Lung microvascular endothelial cell (primary cell): ENCODE data around the gene ZNF423. TPM values are rescaled to one million over a fixed set of nuclear protein-coding genes. Genes with fewer than 3 reads are reported as not detected.

ENCODE experiments used
- DNase-seq, 2 donors: peaks; one replicate each; pipeline versions ENCODE4 v3.0.0 to v3.0.0-alpha.2; 2010; ENCODE audit warnings: low read depth in 2 of 2
- total RNA-seq: library from RNA; depleted of rRNA; stranded (reverse); fragments of >200 nt; gene quantifications from 2 replicates; pipeline ENCODE4 v1.2.1, GENCODE V29; 2014

The ZNF423 gene
- total RNA-seq, 1 donor from 2014 or later = 6.5 TPM

DNA sequence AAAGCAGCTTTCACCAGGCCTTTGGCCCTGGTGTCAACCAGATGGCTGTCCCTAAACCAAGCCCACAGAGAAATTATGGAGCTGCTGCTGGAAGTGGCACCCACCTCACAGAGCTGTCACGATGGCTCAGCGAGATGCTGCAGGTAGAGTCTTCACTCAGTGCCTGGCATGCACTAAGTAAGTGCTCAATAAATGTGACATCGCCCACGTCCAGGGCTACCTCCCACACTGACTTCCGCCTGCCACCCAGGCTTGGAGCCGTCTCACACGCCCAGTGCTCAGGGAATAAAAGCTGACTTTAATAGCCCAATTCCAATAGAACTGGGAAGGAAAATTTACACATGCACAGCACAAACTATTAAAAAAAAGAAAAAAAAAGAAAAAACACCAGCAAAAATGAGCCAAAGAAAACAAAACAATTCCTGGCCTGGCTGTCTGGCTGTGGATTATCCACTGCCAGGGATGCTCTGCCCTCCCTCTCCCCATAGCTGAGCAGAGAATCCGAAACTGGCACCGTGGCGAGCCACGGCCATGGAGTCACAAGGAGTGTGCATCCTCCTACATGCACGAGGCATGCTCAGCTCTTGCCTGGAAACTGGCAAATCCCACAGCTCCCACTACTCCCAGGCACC, 68.9 kb downstream of the ZNF423 start:
- peak in 1 of 2 donors; percentile 68 for DNase-seq

DNA sequence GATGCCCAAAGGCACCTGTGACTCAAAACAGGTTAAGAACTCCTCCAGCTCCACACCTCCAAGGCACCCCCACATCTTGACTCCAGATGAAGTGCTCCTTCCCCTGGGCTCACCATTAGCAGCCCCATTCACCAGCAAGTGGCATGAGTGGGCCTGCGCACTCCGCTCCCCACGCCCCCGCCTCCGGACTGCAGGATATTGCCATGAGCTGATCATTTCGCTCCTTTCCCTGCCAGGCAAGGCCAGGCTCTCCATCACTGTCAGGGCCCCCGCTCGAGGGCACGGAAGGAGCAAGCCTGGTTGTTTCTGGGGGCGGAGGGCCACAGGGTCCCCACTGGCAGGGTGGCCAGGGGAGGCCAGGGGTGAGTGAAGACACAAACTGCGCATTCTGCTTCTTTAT, 69.9 kb downstream of the ZNF423 start:
- no peak for DNase-seq

DNA sequence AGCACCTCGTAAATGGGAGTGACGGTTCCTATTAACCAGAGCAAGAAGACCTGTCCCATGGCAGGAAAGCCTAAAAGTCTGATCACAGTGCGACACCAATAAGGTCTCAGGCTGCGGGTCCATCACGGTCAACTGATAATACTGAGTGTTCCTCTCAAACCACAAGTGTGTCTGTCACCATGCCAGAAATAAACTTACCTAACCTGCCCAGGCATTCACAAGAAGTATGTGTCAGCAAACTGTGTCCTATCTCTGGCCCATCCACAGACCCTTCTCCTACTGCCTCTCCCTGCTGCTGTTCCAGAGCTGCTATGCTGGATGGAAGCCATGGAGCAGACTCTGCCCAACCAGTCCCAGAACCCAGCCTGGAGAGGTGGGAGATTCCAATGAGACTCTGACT, 73.5 kb downstream of the ZNF423 start:
- DNase-seq = no peak

DNA sequence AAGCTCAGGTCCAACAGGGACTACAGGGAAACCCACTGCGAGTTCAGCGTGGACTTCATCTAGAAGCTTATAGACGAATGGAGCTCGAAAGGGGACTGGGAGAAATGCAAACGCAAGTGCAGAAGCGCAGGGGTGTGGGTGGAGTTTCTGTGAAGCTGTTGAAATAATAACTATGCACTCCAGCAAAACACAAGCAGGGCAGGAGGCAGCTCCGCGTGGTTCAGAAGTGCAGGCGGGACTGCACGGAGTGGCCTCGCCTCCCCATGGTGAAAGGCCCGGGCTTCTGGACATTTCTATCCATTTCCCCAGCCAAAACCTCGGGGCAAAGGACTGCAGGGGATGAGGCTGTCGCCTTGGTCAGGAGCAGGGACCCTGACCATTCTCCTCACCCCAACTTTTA, 74.5 kb downstream of the ZNF423 start:
- DNase-seq = no peak

DNA sequence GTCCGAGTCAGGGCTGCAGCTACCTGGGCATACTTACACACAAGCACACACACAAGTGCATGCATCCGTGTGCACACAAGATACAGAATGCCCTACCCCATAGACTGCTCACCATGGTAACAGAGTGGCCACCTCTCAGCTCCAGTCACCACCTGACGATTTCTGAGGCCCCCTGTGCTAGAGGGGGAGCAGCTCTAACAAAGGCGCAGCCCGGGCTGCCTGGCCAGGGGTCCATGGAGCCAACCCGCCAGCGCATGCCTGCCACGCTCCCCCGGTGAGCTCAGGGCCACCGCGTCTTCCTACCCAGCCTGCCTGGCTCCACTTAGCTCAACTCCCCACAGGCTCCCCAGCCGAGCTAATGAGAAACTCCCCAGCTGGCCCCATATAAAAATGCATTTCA, 75.5 kb downstream of the ZNF423 start:
- DNase-seq = no peak

DNA sequence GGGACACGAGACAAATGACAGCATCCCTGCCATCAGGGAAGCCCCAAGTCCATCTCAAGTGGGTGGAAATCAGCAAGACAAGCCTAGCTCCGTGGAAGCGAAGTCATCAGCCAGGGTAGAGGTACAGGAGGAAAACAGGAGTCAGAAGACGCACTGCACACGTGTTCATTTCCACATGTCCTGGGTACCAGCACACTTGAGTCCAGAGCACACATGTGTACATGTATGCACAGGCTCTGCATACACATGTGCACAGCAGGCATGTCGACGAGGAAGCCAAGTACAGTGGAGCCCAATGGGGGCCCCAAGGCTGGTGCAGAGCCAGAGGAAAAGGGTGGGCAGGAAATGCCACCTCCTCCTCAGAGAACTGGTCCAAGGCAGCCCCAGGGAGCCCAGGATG, 75.9 kb downstream of the ZNF423 start:
- DNase-seq = no peak

DNA sequence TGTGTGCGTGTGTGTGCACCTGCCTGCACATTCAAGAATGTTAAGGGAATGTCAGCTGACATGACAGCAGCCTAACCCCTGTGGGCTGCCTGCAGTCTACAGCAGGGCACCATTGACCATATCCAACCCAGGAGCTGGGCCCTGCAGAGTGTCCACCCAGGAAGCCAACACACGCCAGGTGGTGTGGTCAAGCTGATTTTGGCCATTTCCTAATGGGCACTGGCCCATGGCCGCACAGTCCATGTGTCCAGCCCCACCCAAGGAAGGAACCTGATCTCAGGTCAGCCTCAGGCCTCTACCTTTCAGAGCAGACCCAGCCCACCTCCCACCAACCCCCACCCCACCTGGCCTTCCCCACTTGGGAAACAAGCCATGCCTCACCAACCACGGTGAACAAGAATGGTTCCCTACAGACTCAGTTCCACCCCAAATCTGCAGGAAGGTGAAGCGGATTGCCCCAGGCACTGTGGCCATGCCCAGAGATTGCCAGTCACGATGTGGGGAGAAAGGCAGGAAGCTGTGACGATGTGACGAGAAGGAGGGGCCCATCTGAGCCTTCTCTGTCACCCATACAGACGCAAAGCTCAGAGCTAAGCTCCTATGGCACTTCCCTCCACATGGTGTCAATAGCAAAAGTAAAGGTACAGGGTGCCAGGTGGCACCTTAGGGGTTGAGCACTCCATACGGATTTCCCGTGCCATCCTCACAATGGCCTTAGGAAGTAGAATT, 77.5 kb downstream of the ZNF423 start:
- DNase-seq = no peak

DNA sequence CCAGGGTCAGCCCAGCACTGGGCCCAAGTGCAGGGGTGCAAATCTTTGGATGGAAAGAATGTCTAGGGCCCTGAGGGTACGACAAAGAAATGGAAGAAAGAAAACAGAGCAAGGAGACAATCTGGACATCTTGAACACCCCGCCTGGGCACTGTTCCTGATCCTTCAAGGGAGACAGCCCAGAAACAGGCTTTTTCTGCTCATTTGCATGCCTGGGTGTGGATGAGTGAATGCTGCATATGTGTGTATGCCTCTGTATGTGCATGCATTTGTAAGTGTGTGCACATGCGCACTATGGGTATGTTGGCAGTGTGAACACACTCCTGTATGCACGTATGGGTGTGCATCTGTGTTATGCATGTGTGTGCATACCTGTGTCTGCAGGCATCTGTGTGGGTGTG, 79.2 kb downstream of the ZNF423 start:
- DNase-seq = no peak

DNA sequence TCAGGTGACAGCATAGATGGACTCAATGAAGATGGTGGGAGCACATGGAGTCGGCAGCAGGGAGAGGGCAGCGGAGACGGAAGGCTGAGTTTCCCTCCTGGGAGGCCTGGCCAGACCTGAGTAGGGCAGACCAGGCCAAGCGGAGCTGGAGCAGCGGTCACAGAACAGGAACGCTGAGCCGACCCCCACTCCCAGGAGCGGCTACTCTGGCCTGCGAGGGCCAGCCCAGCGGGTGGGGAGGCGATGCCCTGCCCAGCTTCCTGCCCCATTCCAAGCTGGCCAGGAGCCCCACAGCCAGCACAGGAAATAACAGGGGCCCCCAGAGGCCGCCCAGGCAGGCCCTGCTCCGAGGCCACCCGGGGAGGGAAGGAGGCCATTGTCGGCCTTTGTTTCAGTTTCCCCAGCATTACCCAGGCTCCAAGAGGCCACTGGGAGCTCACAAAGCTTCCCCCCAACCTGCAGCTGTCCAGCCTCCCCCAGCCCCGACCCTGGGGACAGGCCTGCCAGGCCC, 79.8 kb downstream of the ZNF423 start:
- DNase-seq = peak; percentile 9 to 78

DNA sequence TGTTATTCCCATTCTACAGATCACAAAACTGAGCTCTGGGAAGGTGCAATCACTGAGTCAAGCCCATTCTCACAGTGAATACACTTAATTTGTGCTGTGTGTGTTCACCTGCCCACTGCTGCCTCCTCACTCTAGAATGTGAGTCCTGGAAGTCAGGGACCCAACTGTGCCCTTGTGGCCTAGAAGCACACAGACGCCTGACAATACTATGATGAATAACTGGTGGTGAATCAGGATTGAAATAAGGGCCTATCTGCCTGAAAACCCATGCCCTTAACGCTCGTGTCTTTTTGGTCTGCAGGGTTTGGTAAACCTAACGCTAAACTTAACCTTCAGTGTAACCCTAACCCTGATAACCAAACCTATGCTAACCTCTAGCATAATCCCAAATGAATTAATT, 80.3 kb downstream of the ZNF423 start:
- no peak for DNase-seq

DNA sequence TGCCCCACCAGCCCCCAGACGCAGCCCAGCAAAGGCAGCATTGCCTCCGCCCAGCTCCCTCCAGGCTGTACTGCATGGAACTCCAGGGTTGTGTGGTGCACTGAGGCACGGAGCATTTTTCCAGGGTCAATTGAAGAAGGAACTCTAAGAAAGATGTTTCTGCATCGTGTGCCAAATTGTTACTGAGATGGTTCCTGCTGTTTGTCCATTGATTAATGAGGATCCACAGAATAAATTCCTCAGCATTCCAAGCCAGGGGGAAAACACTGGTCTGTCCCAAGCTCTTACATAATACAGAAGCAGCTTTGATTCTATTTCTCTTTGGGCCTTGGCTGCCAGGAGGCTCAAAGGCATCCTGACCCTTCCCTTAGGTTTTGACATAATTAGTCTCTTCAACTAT, 80.9 kb downstream of the ZNF423 start:
- no peak for DNase-seq

DNA sequence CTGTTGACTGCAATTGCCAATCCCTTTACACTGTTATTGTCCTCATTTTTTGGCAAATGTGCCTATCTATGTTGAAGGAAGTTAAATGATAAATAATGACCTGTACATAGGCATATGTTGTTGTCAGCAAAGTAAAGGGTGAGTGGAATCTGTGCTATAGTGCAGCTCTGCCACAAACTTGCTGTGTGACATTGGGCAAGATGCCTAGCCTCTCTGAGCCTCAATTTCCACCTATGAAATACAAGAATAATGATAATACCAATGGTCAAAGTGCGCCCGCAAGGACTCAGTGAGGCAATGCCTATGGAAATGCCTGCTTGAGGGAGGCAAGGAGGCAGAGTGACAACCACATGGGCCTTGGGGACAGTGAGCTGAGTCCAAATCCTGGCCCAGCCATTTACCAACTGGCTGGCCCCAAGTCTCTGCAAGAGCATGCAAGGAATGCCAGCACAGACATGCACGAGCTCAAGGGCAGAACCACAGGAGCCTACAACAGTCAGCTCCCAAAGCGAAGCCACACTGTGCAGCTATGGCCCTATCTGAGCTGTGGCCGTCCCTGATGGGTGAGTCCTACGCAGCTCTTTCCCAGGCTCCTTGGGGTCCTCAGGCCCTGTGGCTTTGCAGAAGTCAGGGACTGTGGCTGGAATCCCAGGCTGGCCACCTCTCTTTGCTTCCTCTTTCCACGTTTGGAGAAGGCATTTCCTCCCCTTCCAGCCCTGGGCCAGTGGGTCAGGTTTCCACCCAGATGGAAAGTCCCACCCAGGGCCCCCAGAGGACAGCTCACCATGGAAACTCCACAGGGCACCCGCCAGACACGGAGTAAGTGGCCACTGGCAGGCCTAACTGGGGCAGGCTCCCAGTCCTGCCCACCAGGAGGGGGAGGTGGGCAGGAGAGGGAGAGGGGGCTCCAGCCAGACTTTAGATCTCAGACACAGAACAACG, 82.1 kb downstream of the ZNF423 start:
- DNase-seq = peak in 1 of 2 donors; percentile 86

DNA sequence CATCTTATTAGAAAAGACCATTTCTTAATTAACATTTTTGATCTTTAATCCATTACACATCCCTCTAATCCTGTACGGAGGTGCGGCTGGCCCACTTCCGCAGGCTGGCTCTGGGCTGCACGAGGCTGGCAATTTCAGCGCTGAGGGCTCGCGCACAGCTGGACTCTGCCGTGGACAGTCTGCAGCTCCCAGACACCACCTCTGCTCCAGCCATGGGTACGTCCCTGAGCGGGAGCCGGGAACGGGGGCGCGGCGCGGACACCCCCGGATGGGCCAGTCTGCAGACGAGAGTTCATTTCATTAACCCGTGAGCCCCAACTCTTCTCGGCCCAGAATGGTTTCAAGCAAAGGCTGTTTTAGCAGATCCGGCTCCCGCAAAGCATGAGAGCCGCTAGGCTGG, 87.9 kb downstream of the ZNF423 start:
- DNase-seq = no peak

DNA sequence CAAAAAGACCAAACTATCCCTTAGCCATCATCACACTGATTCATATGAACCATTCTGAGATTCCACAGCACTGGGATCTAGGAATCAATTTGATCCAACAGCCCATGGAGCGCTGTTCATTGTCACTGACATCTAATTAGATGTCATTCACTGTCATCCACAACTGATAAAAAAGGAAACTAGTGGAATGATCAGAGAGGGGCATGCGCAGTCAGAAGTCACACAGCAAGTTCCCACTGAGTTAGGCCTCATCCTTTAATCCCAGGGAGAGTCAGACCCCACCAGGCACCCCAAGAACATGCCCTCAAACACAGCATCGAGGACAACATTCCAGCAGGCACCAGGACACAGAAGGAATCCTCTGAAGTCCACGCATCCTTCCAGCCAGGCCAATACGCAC, 88.5 kb downstream of the ZNF423 start:
- no peak for DNase-seq

DNA sequence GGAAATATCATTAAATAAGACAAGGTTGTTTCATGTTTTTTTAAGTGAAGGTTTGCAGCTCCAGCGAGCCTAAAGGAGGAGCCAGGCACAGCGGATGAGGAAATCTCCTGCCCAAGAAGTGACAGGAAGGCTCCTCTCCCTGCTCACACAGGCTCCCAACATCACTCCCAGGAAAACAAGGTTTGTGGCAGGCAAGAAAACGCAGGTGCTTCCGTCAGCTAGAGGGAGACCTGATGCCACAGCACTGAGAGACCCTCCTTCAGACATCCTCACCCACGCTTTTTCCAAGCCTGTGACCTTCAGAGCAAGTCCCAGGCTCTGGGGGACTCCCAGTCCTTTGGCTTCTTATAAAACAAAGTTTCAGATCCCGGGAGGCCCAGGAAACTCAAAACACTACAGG, 89.7 kb downstream of the ZNF423 start:
- no peak for DNase-seq

DNA sequence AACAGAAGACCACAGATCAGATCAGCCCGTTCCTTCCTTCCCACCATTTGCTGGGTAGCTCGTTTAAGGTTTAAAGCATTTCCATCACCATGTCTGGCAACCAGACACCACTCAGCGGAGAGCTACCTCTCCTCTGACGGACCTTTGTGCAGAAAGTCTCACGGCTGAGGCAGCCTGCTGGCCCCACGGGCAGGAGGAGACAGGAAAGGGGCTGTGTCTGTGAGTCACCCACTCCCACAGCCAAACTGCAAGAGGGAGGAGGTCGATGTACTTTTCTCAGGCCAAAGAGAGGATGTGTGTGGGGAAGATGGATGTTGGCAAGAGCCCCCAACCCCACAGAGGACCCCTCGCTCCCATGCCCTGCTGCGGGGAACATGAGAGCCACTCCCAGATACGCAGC, 92.1 kb downstream of the ZNF423 start:
- DNase-seq = peak; percentile 17 to 27

DNA sequence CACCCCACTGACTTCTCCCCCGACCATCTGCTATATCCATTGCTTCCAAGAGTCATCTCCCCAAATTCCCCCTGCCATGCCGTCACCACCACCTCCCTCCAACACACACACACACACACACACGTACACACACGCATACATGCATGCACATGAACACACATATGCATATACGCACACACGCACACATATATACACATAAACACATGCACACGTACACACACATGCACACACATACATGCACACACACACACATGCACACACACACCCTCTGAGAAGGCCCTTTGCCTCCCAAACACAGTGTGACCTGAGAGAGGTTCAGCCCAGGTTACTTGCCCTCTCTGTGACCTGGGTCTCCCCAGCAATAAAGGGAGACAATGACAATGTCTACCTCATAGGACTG, 95.1 kb downstream of the ZNF423 start:
- no peak for DNase-seq

DNA sequence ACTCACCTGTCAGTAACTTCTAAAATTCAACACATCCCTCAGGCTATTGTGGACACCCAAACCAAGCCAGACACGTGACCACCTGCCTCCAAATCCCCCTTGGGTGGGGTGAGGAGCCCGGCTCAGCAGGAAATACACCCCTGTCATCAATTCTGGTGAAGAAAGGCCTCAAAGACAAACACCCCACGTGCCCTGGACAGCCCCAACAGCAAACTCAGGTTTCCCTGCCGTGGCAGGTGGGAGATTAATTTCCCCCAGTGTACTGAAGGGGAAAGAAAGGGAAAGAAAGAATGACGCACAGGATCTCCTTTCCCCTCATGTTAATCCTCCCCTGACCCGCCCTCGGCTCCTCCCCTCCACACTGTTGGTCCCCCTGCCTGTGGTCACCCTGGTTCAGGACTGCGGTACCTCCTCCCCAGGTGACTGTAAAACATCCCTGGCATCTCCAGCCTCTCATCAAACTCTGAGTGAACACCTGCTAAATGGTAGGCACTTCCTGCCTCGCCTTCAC, 98.3 kb downstream of the ZNF423 start:
- peak in 1 of 2 donors; percentile 27 for DNase-seq

DNA sequence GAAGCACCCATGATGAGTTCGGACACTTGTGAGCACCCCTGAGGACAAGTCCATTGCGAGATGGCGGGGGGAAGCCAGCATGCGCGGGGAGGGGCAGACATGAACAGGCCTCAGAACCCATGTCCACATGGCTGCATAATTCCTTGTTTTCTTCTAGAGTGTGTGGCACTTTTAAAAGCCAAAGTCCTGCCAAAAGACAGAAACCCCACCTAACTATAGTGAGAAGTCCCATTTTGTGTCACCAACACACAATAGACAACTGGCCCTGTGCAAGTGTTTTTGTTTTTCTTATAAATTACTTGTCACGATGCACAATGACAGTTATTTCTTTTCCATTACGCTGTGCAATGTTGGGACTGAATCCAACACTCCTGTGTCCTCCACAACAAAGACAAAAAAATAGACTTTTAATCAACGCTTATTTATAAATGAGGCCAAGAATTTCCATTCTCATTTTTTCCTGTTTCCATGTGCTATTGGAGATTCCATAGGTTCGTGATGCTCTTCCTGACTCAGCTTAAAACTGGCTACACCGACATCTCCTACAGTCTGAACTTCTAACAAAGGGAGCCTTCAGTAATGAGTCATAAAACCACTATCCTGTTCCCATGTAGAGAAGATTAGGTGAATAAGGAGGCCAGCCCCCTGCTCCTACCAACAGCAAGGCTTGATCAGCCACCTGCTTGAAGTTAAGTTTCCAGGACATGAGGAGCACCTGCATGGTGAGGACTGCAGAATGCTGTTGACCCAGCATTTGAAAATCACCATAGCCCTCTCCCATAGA, 98.9 kb downstream of the ZNF423 start:
- DNase-seq = peak in 1 of 2 donors; percentile 93

DNA sequence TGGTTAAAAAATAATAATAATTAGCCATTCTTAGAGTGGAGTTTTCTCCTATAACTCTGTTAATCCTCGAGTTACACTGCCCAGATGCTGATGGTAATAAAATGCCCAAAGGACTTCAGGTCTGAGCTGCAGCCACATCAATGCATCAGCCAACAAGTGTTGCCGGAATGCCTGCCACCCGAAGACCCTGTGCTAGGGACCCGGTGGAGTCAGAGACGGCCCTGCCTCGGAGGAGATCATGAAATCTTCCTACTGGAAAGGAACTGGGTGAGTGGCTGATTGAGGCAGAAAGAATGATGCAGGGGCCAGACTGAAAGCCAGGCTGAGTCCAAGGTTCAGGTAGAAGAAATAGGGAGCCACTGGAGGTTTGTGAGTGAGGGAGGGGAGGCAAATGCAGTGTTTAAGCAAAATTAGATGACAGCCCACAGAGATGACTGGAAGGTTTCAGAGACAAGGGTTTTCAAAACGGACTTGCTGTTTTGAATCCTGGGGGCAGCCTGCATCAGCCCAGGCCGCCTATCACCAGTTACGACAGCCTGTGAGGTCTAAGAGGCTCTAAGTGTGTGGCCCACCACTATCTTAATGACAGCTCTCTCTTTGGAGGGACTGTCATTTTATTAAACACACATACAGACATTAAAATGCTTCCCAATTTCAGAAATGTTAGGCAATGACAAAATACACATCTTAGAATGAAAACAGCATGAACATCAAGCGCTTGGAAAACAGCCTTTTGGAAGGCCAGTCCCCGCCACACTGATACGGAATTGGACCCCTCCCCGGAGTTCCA, 100.0 kb downstream of the ZNF423 start:
- no peak for DNase-seq
